ENCODE results near the gene METRNL.
"Not testable (repeated sequence)": the region's sequence is repeated elsewhere in the genome, so short reads cannot be mapped to it uniquely, and the experiment has no call there.

METRNL gene

GRCh38 chr17:83136156-83136555, 56.7 kb downstream of the METRNL start:
- Histone ChIP-seq H3K27me3 (ENCODE audit: control insufficient read depth, insufficient read depth, low read length) (no peaks in the 10 kb centered on the region), H3K36me3 (ENCODE audit: control insufficient read depth, insufficient read depth, low read length) (no peaks in the 10 kb centered on the region), H3K4me1 (ENCODE audit: control insufficient read depth, insufficient read depth, low read length) (no peaks in the 10 kb centered on the region), H3K9me3 (ENCODE audit: control insufficient read depth, insufficient read depth, low read length) (no peaks in the 10 kb centered on the region), H3K9ac (ENCODE audit: low read depth, low read length) (no peak overlapping the region), H3K4me3 (ENCODE audit: low read depth, low read length) (no peak overlapping the region)

- no peaks in the 10 kb centered on the region for H3K4me1 ChIP-seq (ENCODE audit: control insufficient read depth, insufficient read depth, low read length)
- H3K9ac ChIP-seq (ENCODE audit: low read depth, low read length) = no peak overlapping the region
- no peaks in the 10 kb centered on the region for H3K36me3 ChIP-seq (ENCODE audit: control insufficient read depth, insufficient read depth, low read length)
- H3K27me3 ChIP-seq (ENCODE audit: control insufficient read depth, insufficient read depth, low read length) = no peaks in the 10 kb centered on the region
- no peaks in the 10 kb centered on the region for H3K9me3 ChIP-seq (ENCODE audit: control insufficient read depth, insufficient read depth, low read length)
- H3K4me3 ChIP-seq (ENCODE audit: low read depth, low read length) = no peak overlapping the region
These were observed 57.5 kb downstream of the METRNL start for GRCh38 chr17:83136931-83137330.

GRCh38 chr17:83137523-83137922, 58.1 kb downstream of the METRNL start:
- H3K4me1 ChIP-seq (ENCODE audit: control insufficient read depth, insufficient read depth, low read length) = no peaks in the 10 kb centered on the region
- no peaks in the 10 kb centered on the region for H3K27me3 ChIP-seq (ENCODE audit: control insufficient read depth, insufficient read depth, low read length)
- H3K36me3 ChIP-seq (ENCODE audit: control insufficient read depth, insufficient read depth, low read length) = no peaks in the 10 kb centered on the region
- no peak overlapping the region for H3K4me3 ChIP-seq (ENCODE audit: low read depth, low read length)
- H3K9ac ChIP-seq (ENCODE audit: low read depth, low read length) = no peak overlapping the region
- no peaks in the 10 kb centered on the region for H3K9me3 ChIP-seq (ENCODE audit: control insufficient read depth, insufficient read depth, low read length)

GRCh38 chr17:83138820-83139219, 59.4 kb downstream of the METRNL start:
- H3K9me3 ChIP-seq (ENCODE audit: control insufficient read depth, insufficient read depth, low read length) = peaks cover 3% of the 10 kb centered on the region
- H3K36me3 ChIP-seq (ENCODE audit: control insufficient read depth, insufficient read depth, low read length) = no peaks in the 10 kb centered on the region
- H3K4me1 ChIP-seq (ENCODE audit: control insufficient read depth, insufficient read depth, low read length) = no peaks in the 10 kb centered on the region
- no peak overlapping the region for H3K4me3 ChIP-seq (ENCODE audit: low read depth, low read length)
- H3K27me3 ChIP-seq (ENCODE audit: control insufficient read depth, insufficient read depth, low read length) = no peaks in the 10 kb centered on the region
- H3K9ac ChIP-seq (ENCODE audit: low read depth, low read length) = no peak overlapping the region

GRCh38 chr17:83139541-83140248, 60.3 kb downstream of the METRNL start:
- H3K36me3 ChIP-seq (ENCODE audit: control insufficient read depth, insufficient read depth, low read length); H3K9me3 ChIP-seq (ENCODE audit: control insufficient read depth, insufficient read depth, low read length); H3K27me3 ChIP-seq (ENCODE audit: control insufficient read depth, insufficient read depth, low read length); H3K4me1 ChIP-seq (ENCODE audit: control insufficient read depth, insufficient read depth, low read length); H3K4me3 ChIP-seq (ENCODE audit: low read depth, low read length); H3K9ac ChIP-seq (ENCODE audit: low read depth, low read length): not testable (repeated sequence)

GRCh38 chr17:83140249-83140566, 60.8 kb downstream of the METRNL start:
- not testable (repeated sequence) for H3K4me3 ChIP-seq (ENCODE audit: low read depth, low read length); H3K36me3 ChIP-seq (ENCODE audit: control insufficient read depth, insufficient read depth, low read length); H3K4me1 ChIP-seq (ENCODE audit: control insufficient read depth, insufficient read depth, low read length); H3K9ac ChIP-seq (ENCODE audit: low read depth, low read length); H3K9me3 ChIP-seq (ENCODE audit: control insufficient read depth, insufficient read depth, low read length); H3K27me3 ChIP-seq (ENCODE audit: control insufficient read depth, insufficient read depth, low read length)

GRCh38 chr17:83142619-83143018, 63.2 kb downstream of the METRNL start:
- Histone ChIP-seq H3K9me3 (ENCODE audit: control insufficient read depth, insufficient read depth, low read length) (peaks cover 3% of the 10 kb centered on the region), H3K9ac (ENCODE audit: low read depth, low read length) (no peak overlapping the region), H3K36me3 (ENCODE audit: control insufficient read depth, insufficient read depth, low read length) (no peaks in the 10 kb centered on the region), H3K27me3 (ENCODE audit: control insufficient read depth, insufficient read depth, low read length) (no peaks in the 10 kb centered on the region), H3K4me1 (ENCODE audit: control insufficient read depth, insufficient read depth, low read length) (no peaks in the 10 kb centered on the region), H3K4me3 (ENCODE audit: low read depth, low read length) (no peak overlapping the region)

GRCh38 chr17:83143817-83144231, 64.4 kb downstream of the METRNL start:
- H3K9me3 ChIP-seq (ENCODE audit: control insufficient read depth, insufficient read depth, low read length) = peaks cover 3% of the 10 kb centered on the region
- no peaks in the 10 kb centered on the region for H3K4me1 ChIP-seq (ENCODE audit: control insufficient read depth, insufficient read depth, low read length)
- no peaks in the 10 kb centered on the region for H3K36me3 ChIP-seq (ENCODE audit: control insufficient read depth, insufficient read depth, low read length)
- H3K4me3 ChIP-seq (ENCODE audit: low read depth, low read length) = no peak overlapping the region
- no peak overlapping the region for H3K9ac ChIP-seq (ENCODE audit: low read depth, low read length)
- H3K27me3 ChIP-seq (ENCODE audit: control insufficient read depth, insufficient read depth, low read length) = no peaks in the 10 kb centered on the region

Data from iPS-15b (cell line).